OCI-LY7 (cell line): ENCODE results near the gene RRAGC.
"Not testable (repeated sequence)": the region's sequence is repeated elsewhere in the genome, so short reads cannot be mapped to it uniquely, and the experiment has no call there.

Experiments
- CTCF ChIP-seq: fragments of 200-600 bp; sonication (generic); conservative IDR thresholded peaks from 2 replicates; pipeline ENCODE4 v1.5.1; 2014; ENCODE audit warnings: mild to moderate bottlenecking, antibody characterized with exemption, low read length, moderate library complexity, mixed read lengths
- EZH2phosphoT487 ChIP-seq: fragments of 200-600 bp; sonication (generic); IDR thresholded peaks from 2 replicates; pipeline ENCODE4 v1.6.1; 2018; ENCODE audit warnings: low read depth, borderline replicate concordance, mild to moderate bottlenecking, mixed run types, antibody characterized with exemption, low read length, moderate library complexity, mixed read lengths

GRCh38 chr1:38811466-38811865 is 48.1 kb downstream of the RRAGC start:
- TF ChIP-seq CTCF, EZH2phosphoT487: not testable (repeated sequence)
